DOHH2 (cell line): ENCODE measurements around the gene HK2.

ENCODE experiments used
- H3F3A ChIP-seq: fragments of 200-600 bp; sonication (generic), shearing (Covaris generic); 2 replicates; pipeline ENCODE4 v1.6.0; 2016; ENCODE audit warnings: antibody characterized with exemption, mild to moderate bottlenecking; ENCODE audit not compliant: control insufficient read depth, insufficient read depth
- H3K27ac ChIP-seq: fragments of 200-600 bp; sonication (generic); 2 replicates; pipeline ENCODE4 v1.5.1; 2014; ENCODE audit warnings: low read depth, mild to moderate bottlenecking, low read length, moderate library complexity
- H3K27me3 ChIP-seq: fragments of 200-600 bp; sonication (generic); 2 replicates; pipeline ENCODE4 v1.6.1; 2014; ENCODE audit warnings: mild to moderate bottlenecking, low read length, mixed read lengths; ENCODE audit not compliant: control insufficient read depth
- H3K36me3 ChIP-seq: fragments of 200-600 bp; sonication (generic); 2 replicates; pipeline ENCODE4 v1.6.1; 2014; ENCODE audit warnings: mild to moderate bottlenecking, low read length, moderate library complexity, mixed read lengths; ENCODE audit not compliant: control insufficient read depth
- H3K4me1 ChIP-seq: fragments of 200-600 bp; sonication (generic); 2 replicates; pipeline ENCODE4 v1.6.1; 2014; ENCODE audit warnings: mild to moderate bottlenecking, low read length, mixed read lengths; ENCODE audit not compliant: control insufficient read depth
- H3K4me2 ChIP-seq: fragments of 200-600 bp; sonication (generic); 2 replicates; pipeline ENCODE4 v1.6.0; 2014; ENCODE audit warnings: mild to moderate bottlenecking, low read length, moderate library complexity
- H3K4me3 ChIP-seq: fragments of 200-600 bp; sonication (generic); 2 replicates; pipeline ENCODE4 v1.5.1; 2014; ENCODE audit warnings: mild to moderate bottlenecking, low read length, mixed read lengths
- H3K79me2 ChIP-seq: fragments of 200-600 bp; sonication (generic); 2 replicates; pipeline ENCODE4 v1.6.1; 2014; ENCODE audit warnings: mild to moderate bottlenecking, low read length, mixed read lengths; ENCODE audit not compliant: control insufficient read depth
- H3K9me2 ChIP-seq: fragments of 200-600 bp; sonication (generic); replicated peaks from 2 replicates; pipeline ENCODE4 v1.6.1; 2014; ENCODE audit warnings: mild to moderate bottlenecking, low read length, mixed read lengths; ENCODE audit not compliant: control insufficient read depth
- H3K9me3 ChIP-seq: fragments of 200-600 bp; sonication (generic); 2 replicates; pipeline ENCODE4 v1.6.1; 2014; ENCODE audit warnings: antibody characterized with exemption, low read length, mixed read lengths; ENCODE audit not compliant: control insufficient read depth, insufficient read depth
- H4K20me1 ChIP-seq: fragments of 200-600 bp; sonication (generic); 2 replicates; pipeline ENCODE4 v1.6.0; 2014; ENCODE audit warnings: low read depth, mild to moderate bottlenecking, antibody characterized with exemption, low read length, moderate library complexity; ENCODE audit not compliant: control insufficient read depth, insufficient read depth
- CTCF ChIP-seq: fragments of 200-600 bp; sonication (generic); IDR thresholded peaks from one replicate; pipeline ENCODE4 v1.5.1; 2014; ENCODE audit warnings: antibody characterized with exemption, mild to moderate bottlenecking, low read depth, low read length; ENCODE audit not compliant: poor library complexity, severe bottlenecking
- EZH2phosphoT487 ChIP-seq: fragments of 200-600 bp; sonication (generic); IDR thresholded peaks from 2 replicates; pipeline ENCODE4 v1.6.1; 2017; ENCODE audit warnings: borderline replicate concordance, mild to moderate bottlenecking, antibody characterized with exemption, low read length, moderate library complexity, mixed read lengths

The HK2 gene

DNA sequence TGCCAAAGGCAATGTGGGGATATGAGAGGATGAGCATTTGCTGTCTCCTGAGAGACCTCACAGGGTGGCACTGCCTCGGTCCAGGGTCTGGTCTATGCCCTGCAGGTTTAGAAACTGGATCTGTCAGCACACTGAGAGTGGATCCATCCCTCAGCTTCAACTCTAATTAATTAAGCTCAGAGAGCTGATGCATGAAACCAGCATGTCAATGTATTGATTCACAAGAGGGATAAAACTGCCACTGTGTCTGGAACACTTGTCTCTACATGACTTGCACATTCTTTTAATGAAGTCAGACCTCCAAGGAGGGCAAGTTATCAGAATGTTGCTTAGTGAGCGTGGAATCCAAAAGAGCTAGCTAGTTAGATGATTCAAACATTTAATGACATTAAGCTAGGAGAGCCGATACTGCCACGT lies 102.1 kb downstream of the HK2 start:
- no peak for TF ChIP-seq EZH2phosphoT487
- no peak for TF ChIP-seq CTCF
- peaks cover 20% of the 10 kb centered on the region for H3K27me3 ChIP-seq
- no peaks in the 10 kb centered on the region for H3K9me2 ChIP-seq
- no peaks in the 10 kb centered on the region for H3K9me3 ChIP-seq
- no peak overlapping the region for H3K4me2 ChIP-seq
- H3F3A ChIP-seq, result no peaks in the 10 kb centered on the region
- no peaks in the 10 kb centered on the region for H3K4me1 ChIP-seq
- H3K4me3 ChIP-seq, result no peak overlapping the region
- H3K79me2 ChIP-seq, result no peaks in the 10 kb centered on the region
- H4K20me1 ChIP-seq, result no peaks in the 10 kb centered on the region
- H3K27ac ChIP-seq, result no peak overlapping the region
- H3K36me3 ChIP-seq, result no peaks in the 10 kb centered on the region

- Histone ChIP-seq H3K27me3 (peaks cover 22% of the 10 kb centered on the region), H3K4me2 (no peak overlapping the region), H3K9me2 (no peaks in the 10 kb centered on the region), H3K79me2 (no peaks in the 10 kb centered on the region), H3K36me3 (no peaks in the 10 kb centered on the region), H3K27ac (no peak overlapping the region), H3K4me3 (no peak overlapping the region), H4K20me1 (no peaks in the 10 kb centered on the region), H3F3A (no peaks in the 10 kb centered on the region), H3K9me3 (no peaks in the 10 kb centered on the region), H3K4me1 (no peaks in the 10 kb centered on the region)
- no peak for TF ChIP-seq CTCF
- TF ChIP-seq EZH2phosphoT487, result no peak
These were observed 103.4 kb downstream of the HK2 start for GRCh38 chr2:74937221-74937880.

GRCh38 chr2:74938264-74938663 lies 104.3 kb downstream of the HK2 start:
- Histone ChIP-seq H3K27me3 (peaks cover 20% of the 10 kb centered on the region), H3F3A (no peaks in the 10 kb centered on the region), H3K4me2 (no peak overlapping the region), H3K79me2 (no peaks in the 10 kb centered on the region), H3K36me3 (no peaks in the 10 kb centered on the region), H3K9me3 (no peaks in the 10 kb centered on the region), H3K4me3 (no peak overlapping the region), H3K9me2 (no peaks in the 10 kb centered on the region), H3K4me1 (no peaks in the 10 kb centered on the region), H3K27ac (no peak overlapping the region), H4K20me1 (no peaks in the 10 kb centered on the region)
- TF ChIP-seq CTCF, result no peak
- TF ChIP-seq EZH2phosphoT487, result no peak
